Muscle of leg (tissue), 11 donors: ENCODE data around the gene LINS1. TPM values are rescaled to one million over a fixed set of nuclear protein-coding genes. Genes with fewer than 3 reads are reported as not detected.

Source experiments
- DNase-seq: peaks from one replicate; pipeline ENCODE4 v3.0.0; 2013
- H3K27ac ChIP-seq: one replicate; pipeline ENCODE4 v1.5.1; 2013; ENCODE audit warnings: mild to moderate bottlenecking, low read length, control low read depth
- H3K27me3 ChIP-seq: one replicate; pipeline ENCODE4 v1.6.1; 2013; ENCODE audit warnings: low read length; ENCODE audit not compliant: control insufficient read depth, insufficient read depth
- H3K36me3 ChIP-seq: one replicate; pipeline ENCODE4 v1.6.1; 2013; ENCODE audit warnings: low read length; ENCODE audit not compliant: control insufficient read depth, insufficient read depth
- H3K4me1 ChIP-seq: one replicate; pipeline ENCODE4 v1.6.1; 2013; ENCODE audit warnings: low read length; ENCODE audit not compliant: control insufficient read depth, insufficient read depth
- H3K4me3 ChIP-seq: one replicate; pipeline ENCODE4 v1.5.1; 2013; ENCODE audit warnings: low read length, control low read depth
- H3K9me3 ChIP-seq: replicated peaks from 2 replicates; pipeline ENCODE4 v1.6.1; 2013; ENCODE audit warnings: low read depth, low read length; ENCODE audit not compliant: control insufficient read depth
- WGBS: methylation state at CpG from one replicate; pipeline ENCODE4 v1.1.5; 2013; ENCODE audit warnings: missing lambda C conversion rate; ENCODE audit not compliant: insufficient coverage; 5-methylcytosine and 5-hydroxymethylcytosine counted together
- polyA plus RNA-seq, 8 donors: library from polyadenylated mRNA; unstranded; fragments of 120-200 nt; gene quantifications; one replicate each; pipeline versions ENCODE4 v1.2.1 to v1.2.3, GENCODE V29; 2013; ENCODE audit warnings: inconsistent platforms in 1 of 8, low replicate concordance in 1 of 8; ENCODE audit not compliant: insufficient read length in 8 of 8, insufficient read depth in 1 of 8
- total RNA-seq: library from RNA; stranded (reverse); fragments of 120-200 nt; gene quantifications from one replicate; pipeline ENCODE4 v1.2.4, GENCODE V29; 2013

The LINS1 gene
- total and polyA plus RNA-seq, 9 donors = 11.3 to 17.3 (median 13.0) TPM

- DNase-seq = no peak
- H3K4me3 ChIP-seq = no peak overlapping the region
- no peaks in the 10 kb centered on the region for H3K27me3 ChIP-seq
- H3K27ac ChIP-seq = no peak overlapping the region
- peaks cover 4% of the 10 kb centered on the region for H3K9me3 ChIP-seq
- H3K4me1 ChIP-seq = peaks cover 28% of the 10 kb centered on the region
- WGBS = 96% methylated on average over 2 of the region's 3 CpGs
- no peaks in the 10 kb centered on the region for H3K36me3 ChIP-seq
These were observed 80.1 kb downstream of the LINS1 start for GRCh38 chr15:100521907-100522306.

GRCh38 chr15:100520132-100520921, 81.7 kb downstream of the LINS1 start:
- WGBS = 55% methylated on average over 3 of the region's 7 CpGs
- Histone ChIP-seq H3K9me3 (peaks cover 4% of the 10 kb centered on the region), H3K36me3 (no peaks in the 10 kb centered on the region), H3K4me3 (no peak overlapping the region), H3K27ac (no peak overlapping the region), H3K27me3 (no peaks in the 10 kb centered on the region), H3K4me1 (peaks cover 26% of the 10 kb centered on the region)
- peak; percentile 42 for DNase-seq

DNA sequence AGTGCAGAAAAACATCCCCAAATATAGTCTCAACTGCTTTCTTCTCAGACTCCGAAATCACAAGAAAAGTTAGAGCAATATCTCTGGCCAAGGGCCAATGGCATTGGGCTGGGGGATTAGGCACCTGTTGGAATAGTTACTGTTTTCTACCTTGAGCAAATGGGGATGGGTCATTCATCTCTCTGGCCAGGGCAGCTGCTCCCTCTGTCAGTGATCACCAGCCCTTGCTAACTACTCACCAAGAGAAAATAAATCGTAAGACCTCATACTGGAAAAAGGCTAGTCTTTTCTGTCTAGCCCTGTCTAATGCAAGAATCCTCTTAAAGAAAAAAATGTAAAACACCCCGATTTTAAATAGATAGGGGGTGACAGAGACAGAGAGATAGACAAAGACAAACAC, 84.1 kb downstream of the LINS1 start:
- Histone ChIP-seq H3K36me3 (no peaks in the 10 kb centered on the region), H3K9me3 (peaks cover under 1% of the 10 kb centered on the region), H3K27ac (peak overlapping the region; percentile 47), H3K4me1 (peaks cover 26% of the 10 kb centered on the region), H3K27me3 (no peaks in the 10 kb centered on the region), H3K4me3 (no peak overlapping the region)
- no CpG with 5 or more reads among the region's 3 CpGs for WGBS
- DNase-seq = peak; percentile 32

Other genes with a start within 250 kb of the LINS1 start
- 0.58 TPM for gene CERS3, start 73.2 kb downstream of the LINS1 start, total RNA-seq
- 1 to 10 TPM in 6 of 8 donors, under 1 TPM in 2; 0.48 to 4.0 (median 1.7) TPM for gene CERS3, start 73.2 kb downstream of the LINS1 start, polyA plus RNA-seq
- 9.1 TPM for gene ASB7, start 405 bp upstream of the LINS1 start, total RNA-seq
- 1 to 10 TPM; 6.3 to 9.6 (median 8.4) TPM for gene ASB7, start 405 bp upstream of the LINS1 start, polyA plus RNA-seq